HG03565 (cell line): Measurements from ENCODE around the gene HLA-DRB1.
"Not testable (repeated sequence)": the region's sequence is repeated elsewhere in the genome, so short reads cannot be mapped to it uniquely, and the experiment has no call there.

Source experiments
- ATAC-seq: cut with Tn5 transposase; IDR thresholded peaks from one replicate; pipeline ENCODE4 v1.9.1; 2021; ENCODE audit warnings: mild to moderate bottlenecking, moderate library complexity; ENCODE audit not compliant: unreplicated experiment

The HLA-DRB1 gene

DNA sequence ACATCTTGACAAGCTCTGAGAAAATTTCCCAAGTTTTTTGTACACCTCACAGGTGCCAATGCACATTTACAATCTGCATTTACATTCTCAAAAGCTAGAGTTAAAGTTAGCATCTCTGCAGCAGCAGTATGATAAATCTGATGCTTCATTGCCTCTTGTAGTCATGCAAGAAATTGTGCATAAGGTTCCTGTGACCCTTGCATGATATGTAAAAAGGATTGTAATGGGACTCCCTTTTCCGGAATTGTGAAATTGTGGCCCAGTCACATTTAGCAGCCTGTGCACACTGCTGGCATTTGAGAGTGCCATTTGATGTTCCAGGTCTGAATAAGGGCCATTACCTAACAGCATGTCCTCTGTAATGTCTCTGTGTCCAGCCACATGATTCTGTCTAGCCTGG is 24.1 kb downstream of the HLA-DRB1 start:
- ATAC-seq = no peak

DNA sequence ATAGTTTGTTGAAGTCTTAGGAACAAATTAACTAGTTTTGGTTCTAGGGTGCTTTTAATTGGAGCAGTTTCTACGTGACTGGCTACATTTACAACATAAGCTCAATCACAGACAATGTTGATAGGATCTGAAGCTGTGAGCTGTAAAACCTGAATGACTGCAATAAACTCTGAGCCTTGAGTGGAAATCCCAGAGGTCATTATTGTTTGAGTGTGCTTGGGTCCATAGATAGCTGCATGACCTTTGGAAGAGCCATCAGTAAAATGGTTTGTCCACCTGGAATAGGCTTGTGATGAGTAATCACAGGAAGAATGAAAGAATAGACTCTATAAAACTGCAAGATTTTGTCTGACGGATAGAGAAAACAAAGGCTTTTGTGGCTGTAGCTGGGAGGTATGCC is 26.7 kb downstream of the HLA-DRB1 start:
- ATAC-seq = no peak

DNA sequence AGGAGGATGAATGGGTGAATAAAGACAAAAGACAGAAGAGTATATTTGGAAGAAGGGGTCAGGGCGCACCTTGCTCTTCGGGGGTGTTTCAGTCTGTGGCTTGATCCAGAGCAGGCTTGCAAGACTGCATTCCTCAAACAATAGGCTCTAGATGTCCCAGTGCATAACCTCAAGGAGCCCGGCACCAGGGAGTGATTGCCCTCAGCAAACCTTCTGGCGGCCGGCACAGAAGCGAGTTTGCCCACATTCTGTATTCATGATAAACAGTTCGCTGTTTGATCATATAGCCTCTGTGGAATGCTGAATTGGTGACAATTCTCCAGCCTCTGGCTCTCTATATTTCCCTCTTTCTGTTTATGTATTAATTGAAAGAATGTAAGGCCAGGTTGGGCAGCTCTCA is 29.9 kb downstream of the HLA-DRB1 start:
- no peak for ATAC-seq

DNA sequence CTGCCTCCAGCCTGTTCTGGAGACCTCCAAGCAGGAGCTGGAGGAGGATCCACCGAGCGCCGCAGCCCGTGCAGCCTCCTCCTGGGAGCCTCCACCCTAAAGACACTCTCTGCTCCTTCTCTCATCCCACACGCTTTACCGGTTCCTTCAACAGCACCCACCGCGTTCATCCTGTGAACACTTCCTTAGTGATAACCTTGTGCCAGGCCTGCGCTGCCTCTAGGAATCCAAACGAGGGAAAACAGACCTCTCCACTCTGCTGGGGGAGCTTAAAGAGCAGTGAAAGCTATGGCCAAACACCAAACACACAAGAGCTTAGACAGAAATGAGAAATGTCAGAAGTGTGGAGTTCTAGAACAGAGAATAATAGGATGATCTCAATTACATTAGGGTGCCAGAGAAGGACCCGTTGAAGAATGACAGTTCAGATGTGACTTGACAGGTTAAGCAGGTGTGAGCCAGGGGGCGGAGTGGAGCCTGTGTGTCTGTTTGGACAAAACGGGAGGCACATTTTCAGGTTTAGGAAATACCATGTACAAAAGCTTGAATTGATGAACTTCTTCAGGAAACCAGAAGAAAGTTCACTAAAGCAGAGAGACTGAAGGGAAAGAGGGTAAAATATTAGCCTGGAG is 31.1 kb downstream of the HLA-DRB1 start:
- no peak for ATAC-seq

DNA sequence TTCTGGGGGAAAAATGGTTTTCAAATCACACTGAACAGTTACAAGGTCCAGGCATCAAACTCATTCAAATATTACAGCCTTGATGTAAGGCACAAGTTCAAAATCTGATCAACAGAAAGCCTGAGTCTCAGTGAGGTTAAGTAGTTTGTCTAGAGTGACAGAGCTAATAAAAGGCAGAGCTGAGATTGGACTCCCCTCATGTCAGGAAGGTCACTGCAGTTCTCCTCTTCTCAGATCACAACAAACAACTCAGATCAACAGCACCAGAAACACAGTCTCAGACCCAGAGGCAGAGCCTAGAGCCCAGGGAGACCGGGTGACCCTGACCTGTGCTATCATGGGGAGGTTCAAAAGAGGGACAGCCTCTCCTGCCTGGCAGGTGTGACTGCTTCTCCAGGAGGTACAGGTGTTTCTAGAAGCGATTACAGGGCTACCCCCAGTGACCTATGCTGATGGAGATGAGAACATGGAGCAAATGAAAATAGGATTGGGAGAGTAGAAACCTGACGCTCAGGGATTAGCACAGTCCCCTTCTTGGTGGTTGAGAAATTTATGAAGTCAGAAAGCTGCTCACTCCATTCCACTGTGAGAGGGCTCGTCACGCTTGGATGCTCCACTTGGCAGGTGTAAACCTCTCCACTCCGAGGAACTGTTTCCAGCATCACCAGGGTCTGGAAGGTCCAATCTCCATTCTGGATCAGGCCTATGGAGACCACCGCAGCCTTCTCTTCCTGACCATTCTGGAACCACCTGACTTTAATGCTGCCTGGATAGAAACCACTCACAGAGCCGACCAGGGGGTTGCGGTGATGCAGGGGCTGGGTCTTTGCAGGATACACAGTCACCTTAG is 35.3 kb downstream of the HLA-DRB1 start:
- no peak for ATAC-seq

DNA sequence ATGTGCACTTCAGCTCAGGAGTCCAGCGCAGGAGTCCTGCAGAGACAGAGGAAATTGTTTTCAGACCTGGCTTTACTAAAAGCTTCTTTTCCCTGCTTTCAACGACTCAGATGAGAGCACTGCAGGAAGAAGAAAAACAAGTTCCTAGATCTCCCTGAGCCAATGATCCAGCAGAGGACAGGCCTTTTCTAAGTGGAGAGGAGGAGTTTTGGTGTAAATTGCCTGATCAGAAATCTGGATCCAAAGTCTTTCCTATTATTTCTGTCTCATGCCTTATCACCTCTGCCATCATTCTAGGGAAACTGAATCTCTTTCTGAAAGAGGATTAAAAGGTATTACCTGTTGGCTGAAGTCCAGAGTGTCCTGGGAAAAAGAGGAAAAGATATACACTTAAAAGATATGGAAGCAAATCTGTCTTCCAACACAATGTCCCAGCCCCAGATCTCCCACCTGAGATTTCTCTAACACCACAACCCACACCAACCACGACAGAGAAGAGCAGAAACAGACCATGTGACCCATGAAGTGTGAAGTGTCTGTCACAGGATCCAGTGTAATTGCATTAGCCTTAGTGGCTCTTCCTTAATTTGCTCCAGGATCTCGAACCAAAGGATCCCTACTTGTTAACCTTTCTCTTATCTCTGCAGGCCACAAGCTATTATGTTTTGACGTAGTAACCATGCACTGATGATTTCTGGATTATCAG is 36.5 kb downstream of the HLA-DRB1 start:
- ATAC-seq = no peak

DNA sequence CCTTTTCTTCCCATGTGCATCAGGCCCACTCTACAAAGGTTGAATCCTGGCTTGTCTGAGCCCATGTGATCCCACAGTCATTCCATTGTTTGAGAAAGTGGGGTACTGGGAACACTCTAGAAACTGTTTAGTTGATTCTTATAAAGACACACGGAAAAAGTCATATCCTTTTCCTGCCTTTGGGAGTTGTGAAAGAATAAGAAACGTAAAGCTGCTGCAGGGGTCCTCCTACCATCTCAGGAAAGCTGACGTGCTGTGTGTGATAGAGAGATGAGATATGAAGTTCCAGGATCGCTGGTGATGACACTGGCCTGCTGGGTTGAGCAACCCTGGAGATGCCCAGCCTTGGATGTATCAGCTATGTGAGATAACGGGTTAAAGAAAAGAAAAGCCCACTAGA is 38.2 kb downstream of the HLA-DRB1 start:
- no peak for ATAC-seq

DNA sequence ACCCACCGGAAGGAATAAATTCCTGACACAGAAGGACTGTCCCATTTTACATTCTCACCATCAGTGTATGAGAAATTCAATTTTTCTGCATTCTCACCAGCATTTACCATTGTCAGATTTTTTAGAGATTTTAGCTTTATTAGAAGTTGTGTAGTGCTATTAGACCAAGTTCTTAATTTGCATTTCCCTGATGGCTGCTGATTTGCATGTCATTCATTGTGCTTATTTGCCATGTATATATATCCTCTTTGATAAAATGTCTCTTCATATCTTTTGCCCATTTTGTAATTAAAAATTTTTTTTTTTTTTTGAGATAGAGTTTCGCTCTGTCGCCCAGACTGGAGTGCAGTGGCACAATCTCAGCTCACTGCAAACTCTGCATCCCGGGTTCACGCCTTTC is 49.8 kb downstream of the HLA-DRB1 start:
- no peak for ATAC-seq

DNA sequence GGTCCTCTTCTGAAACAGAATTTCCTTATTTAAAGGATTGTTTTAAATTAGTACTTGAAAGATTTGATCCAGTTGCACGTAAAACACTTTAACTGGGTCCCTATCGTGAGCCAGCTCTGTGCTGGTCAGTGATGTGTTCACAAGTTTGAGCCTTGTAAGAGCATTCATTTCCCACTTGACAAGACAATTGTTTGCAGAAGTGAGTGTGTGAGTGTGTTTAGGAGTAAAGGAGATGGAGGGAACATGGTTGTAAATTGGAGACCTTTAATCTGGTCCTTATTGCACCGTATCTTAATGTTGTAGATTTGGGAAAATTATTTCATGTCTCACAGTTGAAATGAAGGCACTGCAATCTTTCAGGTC is 59.2 kb downstream of the HLA-DRB1 start:
- ATAC-seq = not testable (repeated sequence)

DNA sequence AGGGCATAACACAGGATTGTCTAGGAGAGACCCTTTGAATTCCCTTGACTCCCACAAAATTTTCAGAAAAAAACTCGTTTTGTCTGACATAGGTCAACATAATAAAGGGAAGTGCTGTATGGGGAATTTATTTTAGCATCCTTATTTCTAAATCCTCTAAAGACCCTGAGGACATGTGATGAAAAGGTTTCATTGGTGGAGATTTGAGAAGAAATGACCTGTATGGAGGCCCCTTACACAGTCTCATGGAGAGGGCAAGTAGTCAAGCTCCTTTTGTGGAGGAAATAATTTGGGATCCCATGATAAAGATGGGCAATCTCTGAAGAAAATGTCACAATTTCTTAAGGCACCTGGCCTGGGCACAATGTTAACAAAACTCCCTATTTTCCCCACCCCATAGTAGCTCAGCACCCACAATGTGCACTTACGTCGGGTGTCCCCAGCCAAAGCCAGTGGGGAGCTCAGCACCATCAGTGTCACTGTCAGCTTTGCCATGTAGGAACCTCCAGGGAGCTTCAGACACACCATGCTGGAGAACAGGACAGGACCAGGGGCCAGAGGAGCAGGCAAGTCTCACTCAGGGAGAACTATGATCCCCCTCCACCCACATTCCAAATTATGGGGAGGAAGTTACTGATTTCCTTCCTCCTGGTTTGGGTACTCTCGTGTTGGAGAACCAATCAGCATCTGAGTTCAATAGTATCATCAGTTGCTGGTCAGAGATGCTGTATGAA is 59.8 kb downstream of the HLA-DRB1 start, which contains the start of gene HLA-DRB5:
Gene HLA-DRB5 (minus strand): TSS at position 591 of the 734 bp plus-strand sequence. CDS start 63 bp downstream, at position 528.
- ATAC-seq = no peak
